Endometrium (tissue), 2 donors: Measurements from ENCODE around the gene FOXD1.
"Not testable (repeated sequence)": the region's sequence is repeated elsewhere in the genome, so short reads cannot be mapped to it uniquely, and the experiment has no call there.

Source experiments
- FAIRE-seq: peaks from 2 replicates; lab custom pipeline; 2012; peaks lifted over from hg19 to GRCh38; lab: Jason Lieb, UNC
- donor health status: control.
- donor health status: control.

The FOXD1 gene

GRCh38 chr5:73448463-73449136 is at the start of gene FOXD1:
Gene FOXD1 (minus strand): TSS chr5:73448777. CDS start chr5:73448362, 415 bp downstream.
- FAIRE-seq: no peak

- FAIRE-seq: no peak
Observed at GRCh38 chr5:73497497-73498056, 49.0 kb upstream of the FOXD1 start.

- no peak for FAIRE-seq
Observed at GRCh38 chr5:73496984-73497457, 48.4 kb upstream of the FOXD1 start.

- no peak for FAIRE-seq
Observed at GRCh38 chr5:73495772-73496335, 47.3 kb upstream of the FOXD1 start.

GRCh38 chr5:73494721-73495120 is 46.1 kb upstream of the FOXD1 start:
- no peak for FAIRE-seq

GRCh38 chr5:73493421-73493820 is 44.8 kb upstream of the FOXD1 start:
- FAIRE-seq: no peak

- FAIRE-seq: no peak
Observed at GRCh38 chr5:73491155-73491554, 42.6 kb upstream of the FOXD1 start.

GRCh38 chr5:73490088-73490487 is 41.5 kb upstream of the FOXD1 start:
- no peak for FAIRE-seq

GRCh38 chr5:73488806-73489205 is 40.2 kb upstream of the FOXD1 start:
- FAIRE-seq: no peak

GRCh38 chr5:73487815-73488214 is 39.2 kb upstream of the FOXD1 start:
- FAIRE-seq: no peak

- not testable (repeated sequence) for FAIRE-seq
Observed at GRCh38 chr5:73487257-73487656, 38.7 kb upstream of the FOXD1 start.

- FAIRE-seq: no peak
Observed at GRCh38 chr5:73486119-73486899, 37.7 kb upstream of the FOXD1 start.

- FAIRE-seq: no peak
Observed at GRCh38 chr5:73485715-73486114, 37.1 kb upstream of the FOXD1 start.

GRCh38 chr5:73484511-73484910 is 35.9 kb upstream of the FOXD1 start:
- FAIRE-seq: no peak

- no peak for FAIRE-seq
Observed at GRCh38 chr5:73483676-73484075, 35.1 kb upstream of the FOXD1 start.

- FAIRE-seq: no peak
Observed at GRCh38 chr5:73482383-73483136, 34.0 kb upstream of the FOXD1 start.

GRCh38 chr5:73480500-73480899 is 31.9 kb upstream of the FOXD1 start:
- no peak for FAIRE-seq

GRCh38 chr5:73472116-73472515 is 23.5 kb upstream of the FOXD1 start:
- FAIRE-seq: no peak

- FAIRE-seq: no peak
Observed at GRCh38 chr5:73471654-73472053, 23.1 kb upstream of the FOXD1 start.

- FAIRE-seq: no peak
Observed at GRCh38 chr5:73469878-73470277, 21.3 kb upstream of the FOXD1 start.

- not testable (repeated sequence) for FAIRE-seq
Observed at GRCh38 chr5:73468638-73469037, 20.1 kb upstream of the FOXD1 start.
